ENCODE measurements around the gene KLHL29. TPM values are rescaled to one million over a fixed set of nuclear protein-coding genes. Genes with fewer than 3 reads are reported as not detected.

Gene KLHL29
- polyA plus RNA-seq, 2 donors = 2.1 to 3.8 TPM

- WGBS, 2 donors = 88 to 94% methylated on average over 9 of the region's 9 CpGs
- H3K36me3 ChIP-seq (ENCODE audit: control insufficient read depth in 2 of 2, insufficient read depth in 2 of 2, low read length in 1 of 2) = no peaks in the 10 kb centered on the region
- no peak overlapping the region for H3K4me3 ChIP-seq (ENCODE audit: low read depth in 1 of 2, low read length in 2 of 2)
- no peaks in the 10 kb centered on the region for H3K4me1 ChIP-seq (ENCODE audit: control insufficient read depth in 2 of 2, insufficient read depth in 2 of 2, low read length in 1 of 2)
- no peaks in the 10 kb centered on the region for H3K9me3 ChIP-seq (ENCODE audit: control insufficient read depth in 2 of 2, insufficient read depth in 1 of 2, low read depth in 1 of 2, low read length in 1 of 2)
- H3K27me3 ChIP-seq (ENCODE audit: control insufficient read depth in 1 of 2, insufficient read depth in 2 of 2, low read length in 2 of 2) = no peaks in the 10 kb centered on the region
- no peak overlapping the region for H3K27ac ChIP-seq (ENCODE audit: low read depth in 2 of 2, low read length in 1 of 2)
These were observed 97.2 kb downstream of the KLHL29 start for GRCh38 chr2:23482188-23482587.

- WGBS, 2 donors = 90 to 92% methylated on average over 6 of the region's 6 CpGs
- Histone ChIP-seq H3K27ac (ENCODE audit: low read depth in 2 of 2, low read length in 1 of 2) (no peak overlapping the region), H3K4me1 (ENCODE audit: control insufficient read depth in 2 of 2, insufficient read depth in 2 of 2, low read length in 1 of 2) (no peaks in the 10 kb centered on the region), H3K36me3 (ENCODE audit: control insufficient read depth in 2 of 2, insufficient read depth in 2 of 2, low read length in 1 of 2) (no peaks in the 10 kb centered on the region), H3K27me3 (ENCODE audit: control insufficient read depth in 1 of 2, insufficient read depth in 2 of 2, low read length in 2 of 2) (no peaks in the 10 kb centered on the region), H3K9me3 (ENCODE audit: control insufficient read depth in 2 of 2, insufficient read depth in 1 of 2, low read depth in 1 of 2, low read length in 1 of 2) (no peaks in the 10 kb centered on the region), H3K4me3 (ENCODE audit: low read depth in 1 of 2, low read length in 2 of 2) (no peak overlapping the region)
These were observed 97.6 kb downstream of the KLHL29 start for GRCh38 chr2:23482607-23483006.

- H3K27ac ChIP-seq (ENCODE audit: low read depth in 2 of 2, low read length in 1 of 2) = no peak overlapping the region
- WGBS, 2 donors = 77 to 80% methylated on average over 5 of the region's 5 CpGs
- H3K4me1 ChIP-seq (ENCODE audit: control insufficient read depth in 2 of 2, insufficient read depth in 2 of 2, low read length in 1 of 2) = no peaks in the 10 kb centered on the region
- no peaks in the 10 kb centered on the region for H3K27me3 ChIP-seq (ENCODE audit: control insufficient read depth in 1 of 2, insufficient read depth in 2 of 2, low read length in 2 of 2)
- no peak overlapping the region for H3K4me3 ChIP-seq (ENCODE audit: low read depth in 1 of 2, low read length in 2 of 2)
- H3K36me3 ChIP-seq (ENCODE audit: control insufficient read depth in 2 of 2, insufficient read depth in 2 of 2, low read length in 1 of 2) = no peaks in the 10 kb centered on the region
- no peaks in the 10 kb centered on the region for H3K9me3 ChIP-seq (ENCODE audit: control insufficient read depth in 2 of 2, insufficient read depth in 1 of 2, low read depth in 1 of 2, low read length in 1 of 2)
These were observed 98.8 kb downstream of the KLHL29 start for GRCh38 chr2:23483791-23484190.

GRCh38 chr2:23484275-23484674, 99.3 kb downstream of the KLHL29 start:
- Histone ChIP-seq H3K27ac (ENCODE audit: low read depth in 2 of 2, low read length in 1 of 2) (no peak overlapping the region), H3K9me3 (ENCODE audit: control insufficient read depth in 2 of 2, insufficient read depth in 1 of 2, low read depth in 1 of 2, low read length in 1 of 2) (no peaks in the 10 kb centered on the region), H3K27me3 (ENCODE audit: control insufficient read depth in 1 of 2, insufficient read depth in 2 of 2, low read length in 2 of 2) (no peaks in the 10 kb centered on the region), H3K36me3 (ENCODE audit: control insufficient read depth in 2 of 2, insufficient read depth in 2 of 2, low read length in 1 of 2) (no peaks in the 10 kb centered on the region), H3K4me1 (ENCODE audit: control insufficient read depth in 2 of 2, insufficient read depth in 2 of 2, low read length in 1 of 2) (no peaks in the 10 kb centered on the region), H3K4me3 (ENCODE audit: low read depth in 1 of 2, low read length in 2 of 2) (no peak overlapping the region)
- 75 to 91% methylated on average over 8 of the region's 8 CpGs for WGBS, 2 donors

GRCh38 chr2:23484767-23485166, 99.8 kb downstream of the KLHL29 start:
- H3K27ac ChIP-seq (ENCODE audit: low read depth in 2 of 2, low read length in 1 of 2) = no peak overlapping the region
- no peaks in the 10 kb centered on the region for H3K36me3 ChIP-seq (ENCODE audit: control insufficient read depth in 2 of 2, insufficient read depth in 2 of 2, low read length in 1 of 2)
- WGBS, 2 donors = 73% methylated on average over 5 of the region's 5 CpGs
- no peaks in the 10 kb centered on the region for H3K9me3 ChIP-seq (ENCODE audit: control insufficient read depth in 2 of 2, insufficient read depth in 1 of 2, low read depth in 1 of 2, low read length in 1 of 2)
- no peak overlapping the region for H3K4me3 ChIP-seq (ENCODE audit: low read depth in 1 of 2, low read length in 2 of 2)
- no peaks in the 10 kb centered on the region for H3K4me1 ChIP-seq (ENCODE audit: control insufficient read depth in 2 of 2, insufficient read depth in 2 of 2, low read length in 1 of 2)
- no peaks in the 10 kb centered on the region for H3K27me3 ChIP-seq (ENCODE audit: control insufficient read depth in 1 of 2, insufficient read depth in 2 of 2, low read length in 2 of 2)

GRCh38 chr2:23485261-23485660, 100.3 kb downstream of the KLHL29 start:
- H3K27ac ChIP-seq (ENCODE audit: low read depth in 2 of 2, low read length in 1 of 2) = no peak overlapping the region
- H3K4me3 ChIP-seq (ENCODE audit: low read depth in 1 of 2, low read length in 2 of 2) = no peak overlapping the region
- WGBS, 2 donors = 83 to 92% methylated on average over 2 of the region's 2 CpGs
- H3K27me3 ChIP-seq (ENCODE audit: control insufficient read depth in 1 of 2, insufficient read depth in 2 of 2, low read length in 2 of 2) = no peaks in the 10 kb centered on the region
- H3K36me3 ChIP-seq (ENCODE audit: control insufficient read depth in 2 of 2, insufficient read depth in 2 of 2, low read length in 1 of 2) = no peaks in the 10 kb centered on the region
- no peaks in the 10 kb centered on the region for H3K4me1 ChIP-seq (ENCODE audit: control insufficient read depth in 2 of 2, insufficient read depth in 2 of 2, low read length in 1 of 2)
- H3K9me3 ChIP-seq (ENCODE audit: control insufficient read depth in 2 of 2, insufficient read depth in 1 of 2, low read depth in 1 of 2, low read length in 1 of 2) = no peaks in the 10 kb centered on the region

GRCh38 chr2:23485841-23486683, 101.1 kb downstream of the KLHL29 start:
- no peak overlapping the region for H3K4me3 ChIP-seq (ENCODE audit: low read depth in 1 of 2, low read length in 2 of 2)
- WGBS, 2 donors = 79 to 82% methylated on average over 10 of the region's 10 CpGs

GRCh38 chr2:23486684-23487075, 101.7 kb downstream of the KLHL29 start:
- Histone ChIP-seq H3K4me1 (ENCODE audit: control insufficient read depth in 2 of 2, insufficient read depth in 2 of 2, low read length in 1 of 2) (no peaks in the 10 kb centered on the region), H3K27ac (ENCODE audit: low read depth in 2 of 2, low read length in 1 of 2) (no peak overlapping the region), H3K36me3 (ENCODE audit: control insufficient read depth in 2 of 2, insufficient read depth in 2 of 2, low read length in 1 of 2) (no peaks in the 10 kb centered on the region), H3K9me3 (ENCODE audit: control insufficient read depth in 2 of 2, insufficient read depth in 1 of 2, low read depth in 1 of 2, low read length in 1 of 2) (no peaks in the 10 kb centered on the region), H3K4me3 (ENCODE audit: low read depth in 1 of 2, low read length in 2 of 2) (no peak overlapping the region), H3K27me3 (ENCODE audit: control insufficient read depth in 1 of 2, insufficient read depth in 2 of 2, low read length in 2 of 2) (no peaks in the 10 kb centered on the region)
- 44 to 65% methylated on average over 5 of the region's 5 CpGs for WGBS, 2 donors

More at GRCh38 chr2:23485841-23486683, 101.1 kb downstream of the KLHL29 start:
- Histone ChIP-seq H3K27ac (ENCODE audit: low read depth in 2 of 2, low read length in 1 of 2) (no peak overlapping the region), H3K9me3 (ENCODE audit: control insufficient read depth in 2 of 2, insufficient read depth in 1 of 2, low read depth in 1 of 2, low read length in 1 of 2) (no peaks in the 10 kb centered on the region), H3K36me3 (ENCODE audit: control insufficient read depth in 2 of 2, insufficient read depth in 2 of 2, low read length in 1 of 2) (no peaks in the 10 kb centered on the region), H3K4me1 (ENCODE audit: control insufficient read depth in 2 of 2, insufficient read depth in 2 of 2, low read length in 1 of 2) (no peaks in the 10 kb centered on the region), H3K27me3 (ENCODE audit: control insufficient read depth in 1 of 2, insufficient read depth in 2 of 2, low read length in 2 of 2) (no peaks in the 10 kb centered on the region)

GRCh38 chr2:23487735-23488492, 102.9 kb downstream of the KLHL29 start:
- Histone ChIP-seq H3K4me3 (ENCODE audit: low read depth in 1 of 2, low read length in 2 of 2) (no peak overlapping the region), H3K4me1 (ENCODE audit: control insufficient read depth in 2 of 2, insufficient read depth in 2 of 2, low read length in 1 of 2) (peaks cover under 1 to 5% of the 10 kb centered on the region in 2 donors), H3K27ac (ENCODE audit: low read depth in 2 of 2, low read length in 1 of 2) (no peak overlapping the region), H3K36me3 (ENCODE audit: control insufficient read depth in 2 of 2, insufficient read depth in 2 of 2, low read length in 1 of 2) (peaks cover 0 to 2% of the 10 kb centered on the region in 2 donors), H3K27me3 (ENCODE audit: control insufficient read depth in 1 of 2, insufficient read depth in 2 of 2, low read length in 2 of 2) (no peaks in the 10 kb centered on the region), H3K9me3 (ENCODE audit: control insufficient read depth in 2 of 2, insufficient read depth in 1 of 2, low read depth in 1 of 2, low read length in 1 of 2) (no peaks in the 10 kb centered on the region)
- 86 to 87% methylated on average over 14 of the region's 14 CpGs for WGBS, 2 donors
